Measurements from ENCODE around the gene LBP. TPM values are rescaled to one million over a fixed set of nuclear protein-coding genes. Genes with fewer than 3 reads are reported as not detected.

The LBP gene
- total and polyA plus RNA-seq, 5 donors: 0.42 to 6.3 (median 1.9) TPM

DNA sequence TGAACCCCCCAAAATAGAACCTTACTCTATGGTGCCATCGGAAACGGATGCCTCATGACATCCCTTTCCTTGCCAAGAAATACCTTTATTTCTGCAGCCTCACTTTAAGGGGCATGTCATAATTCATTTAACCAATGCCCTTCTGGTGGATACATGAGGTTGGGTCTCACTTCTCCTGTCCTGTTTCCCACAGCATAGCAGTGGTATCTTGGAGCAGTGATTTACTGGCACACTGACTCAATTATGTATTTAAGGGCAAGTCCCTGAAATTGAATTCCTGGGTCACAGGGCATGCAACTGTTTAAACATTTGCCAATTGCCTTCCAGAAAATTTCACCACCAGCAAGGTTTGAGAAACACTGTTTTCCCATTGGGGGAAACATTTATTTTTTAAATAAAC is 639 bp upstream of the LBP start:
- H3K27me3 ChIP-seq (ENCODE audit: control insufficient read depth, insufficient read depth): no peaks in the 10 kb centered on the region
- no peaks in the 10 kb centered on the region for H3K9me3 ChIP-seq (ENCODE audit: control insufficient read depth, low read length)
- H3K27ac ChIP-seq (ENCODE audit: low read length): no peak overlapping the region
- peaks cover under 1% of the 10 kb centered on the region for H3K4me1 ChIP-seq (ENCODE audit: control insufficient read depth, insufficient read depth, low read length)
- DNase-seq (no peak), ATAC-seq (no peak)
- WGBS: 23% methylated on average over 2 of the region's 2 CpGs
- intact Hi-C loops (cut with DNase I): loop anchor here in 1 of 4 donors (10.0 kb wide), 1 partner anchor 59 kb away; no protein-coding TSS in a partner anchor
- no peak overlapping the region for H3K4me3 ChIP-seq (ENCODE audit: low read length)

GRCh38 chr20:38346741-38347140 is 459 bp downstream of the LBP start:
- 62% methylated on average over 4 of the region's 4 CpGs for WGBS
- Histone ChIP-seq H3K27ac (ENCODE audit: low read length) (no peak overlapping the region), H3K4me3 (ENCODE audit: low read length) (no peak overlapping the region), H3K9me3 (ENCODE audit: control insufficient read depth, low read length) (no peaks in the 10 kb centered on the region), H3K4me1 (ENCODE audit: control insufficient read depth, insufficient read depth, low read length) (peaks cover 2% of the 10 kb centered on the region), H3K27me3 (ENCODE audit: control insufficient read depth, insufficient read depth) (no peaks in the 10 kb centered on the region)
- intact Hi-C loops (cut with DNase I): loop anchor here in 1 of 4 donors (10.0 kb wide), 1 partner anchor 58 kb away; no protein-coding TSS in a partner anchor
- ATAC-seq: peak in 1 of 2 donors; percentile 8
- DNase-seq: no peak

- no peak for DNase-seq
- H3K9me3 ChIP-seq (ENCODE audit: control insufficient read depth, low read length): no peaks in the 10 kb centered on the region
- no peak overlapping the region for H3K27ac ChIP-seq (ENCODE audit: low read length)
- no peak overlapping the region for H3K4me3 ChIP-seq (ENCODE audit: low read length)
- H3K4me1 ChIP-seq (ENCODE audit: control insufficient read depth, insufficient read depth, low read length): peaks cover 2% of the 10 kb centered on the region
- whole genome bisulfite sequencing: 81% methylated on average over 5 of the region's 5 CpGs
- intact Hi-C loops (cut with DNase I): loop anchor here in 1 of 4 donors (10.0 kb wide), 1 partner anchor 55 kb away; no protein-coding TSS in a partner anchor
- H3K27me3 ChIP-seq (ENCODE audit: control insufficient read depth, insufficient read depth): no peaks in the 10 kb centered on the region
- ATAC-seq: no peak
Measured at GRCh38 chr20:38349856-38350255, 3.6 kb downstream of the LBP start.

DNA sequence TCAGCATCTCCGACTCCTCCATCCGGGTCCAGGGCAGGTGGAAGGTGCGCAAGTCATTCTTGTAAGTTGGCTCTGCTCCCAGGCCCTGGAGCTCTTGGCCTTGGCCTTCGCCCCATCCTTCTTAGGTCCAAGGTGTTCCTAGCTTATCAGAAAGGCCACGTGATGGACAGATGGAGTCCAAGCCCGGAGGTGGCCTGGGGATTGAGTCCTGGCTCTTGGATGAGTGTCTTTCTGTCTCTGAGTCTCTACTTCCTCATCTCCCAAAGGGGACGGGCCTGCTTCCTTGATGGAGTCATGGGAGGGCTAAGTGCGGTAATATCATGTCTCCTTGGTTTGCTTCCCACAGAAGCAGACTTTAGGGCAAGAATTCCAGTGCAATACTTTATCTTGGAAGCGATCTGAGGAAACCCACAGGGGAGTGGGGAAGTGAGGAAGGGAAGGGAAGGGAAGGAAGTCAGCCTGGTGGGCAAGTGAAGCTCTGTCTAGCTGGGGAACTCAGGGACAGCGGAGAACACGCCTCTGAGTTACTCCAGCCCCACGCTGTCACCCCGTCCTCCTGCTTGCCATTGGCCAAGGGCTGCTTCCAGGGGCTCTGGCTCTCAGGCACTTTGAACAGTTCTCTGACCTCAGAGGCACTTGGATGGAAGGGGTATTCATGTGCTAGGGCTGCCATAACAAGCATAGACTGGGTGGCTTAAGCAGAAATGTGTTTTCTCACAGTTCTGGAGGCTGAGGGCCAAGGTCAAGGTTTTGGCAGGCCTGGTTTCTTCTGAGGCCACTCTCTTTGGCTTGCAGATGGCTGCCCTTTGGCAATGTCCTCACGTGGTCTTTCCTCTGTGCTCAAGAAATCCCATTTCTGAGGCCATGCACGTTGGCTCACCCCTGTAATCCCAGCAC is 4.8 kb downstream of the LBP start:
- intact Hi-C loops (cut with DNase I): no loop called here
- H3K4me1 ChIP-seq (ENCODE audit: control insufficient read depth, insufficient read depth, low read length): peaks cover 2% of the 10 kb centered on the region
- WGBS: 48% methylated on average over 15 of the region's 15 CpGs
- no peaks in the 10 kb centered on the region for H3K9me3 ChIP-seq (ENCODE audit: control insufficient read depth, low read length)
- DNase-seq (peak; percentile 83 to 94 (median 88)), ATAC-seq (peak; percentile 73 to 90)
- no peaks in the 10 kb centered on the region for H3K27me3 ChIP-seq (ENCODE audit: control insufficient read depth, insufficient read depth)
- peak overlapping the region; percentile 37 for H3K27ac ChIP-seq (ENCODE audit: low read length)
- no peak overlapping the region for H3K4me3 ChIP-seq (ENCODE audit: low read length)

GRCh38 chr20:38353316-38353715 is 7.0 kb downstream of the LBP start:
- 43% methylated on average over 7 of the region's 7 CpGs for WGBS

DNA sequence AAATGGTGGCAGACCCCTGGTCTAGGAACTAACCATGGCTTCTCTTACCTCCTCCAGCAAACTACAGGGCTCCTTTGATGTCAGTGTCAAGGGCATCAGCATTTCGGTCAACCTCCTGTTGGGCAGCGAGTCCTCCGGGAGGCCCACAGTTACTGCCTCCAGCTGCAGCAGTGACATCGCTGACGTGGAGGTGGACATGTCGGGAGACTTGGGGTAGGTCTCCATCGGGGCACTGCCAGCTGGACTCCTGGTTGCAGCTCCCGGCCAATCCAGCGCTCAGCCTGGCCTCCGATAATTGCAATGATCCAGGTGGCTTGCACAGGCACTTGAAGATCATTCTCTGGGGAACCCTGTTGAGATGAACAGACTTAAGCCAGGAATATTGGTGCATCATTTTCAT is 7.9 kb downstream of the LBP start:
- Histone ChIP-seq H3K4me3 (ENCODE audit: low read length) (no peak overlapping the region), H3K4me1 (ENCODE audit: control insufficient read depth, insufficient read depth, low read length) (peaks cover 2% of the 10 kb centered on the region), H3K27me3 (ENCODE audit: control insufficient read depth, insufficient read depth) (no peaks in the 10 kb centered on the region), H3K27ac (ENCODE audit: low read length) (no peak overlapping the region), H3K9me3 (ENCODE audit: control insufficient read depth, low read length) (no peaks in the 10 kb centered on the region)
- intact Hi-C loops (cut with DNase I): no loop called here
- no peak for ATAC-seq
- DNase-seq: peak in 1 of 3 donors; percentile 51
- 92% methylated on average over 10 of the region's 10 CpGs for WGBS

More at GRCh38 chr20:38353316-38353715, 7.0 kb downstream of the LBP start:
- no peaks in the 10 kb centered on the region for H3K9me3 ChIP-seq (ENCODE audit: control insufficient read depth, low read length)
- no peak overlapping the region for H3K27ac ChIP-seq (ENCODE audit: low read length)
- ATAC-seq (no peak), DNase-seq (no peak)
- no peaks in the 10 kb centered on the region for H3K27me3 ChIP-seq (ENCODE audit: control insufficient read depth, insufficient read depth)
- H3K4me3 ChIP-seq (ENCODE audit: low read length): no peak overlapping the region
- peaks cover 2% of the 10 kb centered on the region for H3K4me1 ChIP-seq (ENCODE audit: control insufficient read depth, insufficient read depth, low read length)
- intact Hi-C loops (cut with DNase I): no loop called here

DNA sequence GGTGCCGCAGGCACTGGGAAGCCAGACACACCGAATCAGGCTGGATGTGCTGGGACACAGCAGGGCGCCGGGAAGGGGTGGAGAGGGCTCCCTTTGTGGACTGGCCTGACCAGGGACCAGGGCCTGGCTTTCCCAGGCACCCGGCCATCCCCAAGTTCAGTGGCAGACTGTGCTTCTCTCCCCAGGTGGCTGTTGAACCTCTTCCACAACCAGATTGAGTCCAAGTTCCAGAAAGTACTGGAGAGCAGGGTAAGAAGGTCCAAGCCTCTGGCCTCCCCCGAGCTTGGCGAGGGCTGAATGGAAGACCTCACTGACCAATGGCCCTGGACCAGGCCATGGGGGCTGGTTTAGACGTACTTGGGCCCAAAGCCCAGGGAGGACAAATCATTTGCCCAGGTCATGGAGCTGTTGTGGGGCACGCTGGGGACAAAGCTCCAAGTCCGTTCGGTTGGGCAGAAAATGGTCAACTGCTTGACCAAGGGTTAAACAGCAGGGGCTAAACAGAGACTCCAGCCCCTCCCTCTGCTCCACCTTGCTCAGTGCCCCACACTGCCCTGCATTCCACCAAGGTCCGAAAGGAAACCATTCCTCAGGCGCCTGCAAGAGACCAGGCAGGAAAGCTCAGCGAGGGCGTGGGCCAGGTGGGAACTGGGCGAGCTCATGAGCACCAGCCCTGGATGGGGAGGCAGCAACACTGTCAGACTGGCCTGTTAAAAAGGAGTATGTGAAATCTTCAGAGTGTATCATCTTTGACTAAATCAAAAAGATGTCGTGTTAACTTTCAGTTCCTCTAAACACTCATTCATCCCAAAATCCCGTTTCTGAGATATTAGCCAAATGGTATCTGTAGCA is 9.1 kb downstream of the LBP start:
- no peak for DNase-seq
- Histone ChIP-seq H3K9me3 (ENCODE audit: control insufficient read depth, low read length) (no peaks in the 10 kb centered on the region), H3K27ac (ENCODE audit: low read length) (no peak overlapping the region), H3K27me3 (ENCODE audit: control insufficient read depth, insufficient read depth) (no peaks in the 10 kb centered on the region), H3K4me3 (ENCODE audit: low read length) (no peak overlapping the region), H3K4me1 (ENCODE audit: control insufficient read depth, insufficient read depth, low read length) (peaks cover 2% of the 10 kb centered on the region)
- WGBS: 85% methylated on average over 18 of the region's 18 CpGs
- no peak for ATAC-seq
- intact Hi-C loops (cut with DNase I): no loop called here

DNA sequence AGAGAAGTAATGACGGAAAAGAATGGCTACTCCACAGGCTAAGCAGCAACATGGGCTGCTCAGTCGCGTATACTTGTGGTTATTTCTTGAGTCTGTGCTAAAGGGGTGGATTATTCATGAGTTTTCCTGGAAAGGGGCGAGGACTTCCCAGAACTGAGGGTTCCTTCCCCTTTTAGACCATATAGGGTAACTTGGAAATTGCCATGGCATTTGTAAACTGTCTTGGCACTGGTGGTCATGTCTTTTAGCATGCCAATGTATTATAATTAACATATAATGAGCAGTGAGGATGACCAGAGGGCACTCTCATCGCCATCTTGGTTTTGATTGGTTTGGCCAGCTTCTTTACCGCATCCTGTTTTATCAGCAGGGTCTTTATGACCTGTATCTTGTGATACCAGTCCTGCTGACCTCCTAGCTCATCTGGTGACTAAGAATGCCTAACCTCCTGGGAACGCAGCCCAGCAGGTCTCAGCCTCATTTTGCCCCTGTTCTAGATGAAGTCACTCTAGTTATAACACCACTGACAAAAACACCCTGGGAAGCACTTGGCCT is 11.4 kb downstream of the LBP start:
- Histone ChIP-seq H3K9me3 (ENCODE audit: control insufficient read depth, low read length) (no peaks in the 10 kb centered on the region), H3K4me3 (ENCODE audit: low read length) (no peak overlapping the region), H3K4me1 (ENCODE audit: control insufficient read depth, insufficient read depth, low read length) (no peaks in the 10 kb centered on the region), H3K27me3 (ENCODE audit: control insufficient read depth, insufficient read depth) (no peaks in the 10 kb centered on the region), H3K27ac (ENCODE audit: low read length) (no peak overlapping the region)
- 80% methylated on average over 7 of the region's 7 CpGs for WGBS
- no peak for ATAC-seq
- no peak for DNase-seq
- intact Hi-C loops (cut with DNase I): no loop called here

GRCh38 chr20:38358556-38358955 is 12.3 kb downstream of the LBP start:
- ATAC-seq: no peak

DNA sequence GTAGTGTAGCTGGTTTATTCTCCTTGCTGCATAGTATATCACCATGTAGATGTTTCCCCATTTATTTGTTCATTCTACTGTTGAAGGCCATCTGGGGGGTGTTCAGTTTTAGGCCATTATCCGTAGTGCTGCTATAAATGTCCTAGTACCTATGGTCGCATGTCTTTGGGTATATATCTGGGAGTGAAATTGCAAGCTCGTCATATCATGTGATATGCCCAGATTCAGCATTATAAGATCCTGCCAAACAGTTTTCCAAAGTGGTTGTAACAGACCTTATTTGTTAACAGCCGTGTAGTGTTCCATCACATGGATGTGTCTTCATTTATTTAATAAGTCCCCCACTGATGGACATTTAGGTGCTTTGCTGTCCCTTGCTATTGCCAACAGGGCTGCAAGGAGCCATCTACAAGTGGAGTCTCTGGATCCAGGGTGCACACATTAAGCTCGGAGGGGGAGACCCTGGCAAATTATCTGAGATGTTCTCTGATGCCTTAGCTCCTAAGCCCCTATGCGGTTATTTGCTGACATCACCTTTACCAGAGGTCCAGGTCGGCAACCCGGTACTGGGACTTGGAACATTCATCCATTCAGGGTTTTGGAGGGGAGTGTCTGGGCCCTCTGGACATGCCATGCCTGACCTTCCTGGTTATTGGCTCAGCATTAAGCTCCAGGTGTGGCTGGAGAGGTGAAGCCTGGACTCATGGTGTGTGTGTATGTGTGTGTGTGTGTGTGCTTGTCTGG is 16.9 kb downstream of the LBP start:
- H3K4me1 ChIP-seq (ENCODE audit: control insufficient read depth, insufficient read depth, low read length): no peaks in the 10 kb centered on the region
- DNase-seq (no peak), ATAC-seq (no peak)
- no peaks in the 10 kb centered on the region for H3K27me3 ChIP-seq (ENCODE audit: control insufficient read depth, insufficient read depth)
- H3K27ac ChIP-seq (ENCODE audit: low read length): no peak overlapping the region
- no peaks in the 10 kb centered on the region for H3K9me3 ChIP-seq (ENCODE audit: control insufficient read depth, low read length)
- intact Hi-C loops (cut with DNase I): no loop called here
- 89% methylated on average over 8 of the region's 8 CpGs for WGBS
- H3K4me3 ChIP-seq (ENCODE audit: low read length): no peak overlapping the region

More at GRCh38 chr20:38358556-38358955, 12.3 kb downstream of the LBP start:
- DNase-seq: no peak
- H3K4me3 ChIP-seq (ENCODE audit: low read length): no peak overlapping the region
- H3K9me3 ChIP-seq (ENCODE audit: control insufficient read depth, low read length): no peaks in the 10 kb centered on the region
- WGBS: 82% methylated on average over 7 of the region's 7 CpGs
- no peaks in the 10 kb centered on the region for H3K4me1 ChIP-seq (ENCODE audit: control insufficient read depth, insufficient read depth, low read length)
- H3K27me3 ChIP-seq (ENCODE audit: control insufficient read depth, insufficient read depth): no peaks in the 10 kb centered on the region
- no peak overlapping the region for H3K27ac ChIP-seq (ENCODE audit: low read length)
- intact Hi-C loops (cut with DNase I): no loop called here

All from right cardiac atrium (tissue), 5 donors.